Tibial nerve (tissue), 3 donors: ENCODE measurements around the gene TRIM24.

Experiments used
- CTCF ChIP-seq, 5 experiments: fragments of 200-600 bp in 3 of 5; fragments of 450-650 bp in 2 of 5; sonication (generic) in 3 of 5; IDR thresholded peaks; one replicate each; pipeline ENCODE4 v1.5.1; 2016 to 2019; ENCODE audit warnings: antibody characterized with exemption in 5 of 5, mild to moderate bottlenecking in 3 of 5, moderate library complexity in 2 of 5
- POLR2A ChIP-seq, 2 donors: fragments of 450-650 bp; IDR thresholded peaks; one replicate each; pipeline ENCODE4 v1.6.1; 2017; ENCODE audit warnings: antibody characterized with exemption in 2 of 2, mild to moderate bottlenecking in 2 of 2, moderate library complexity in 2 of 2

- TF ChIP-seq POLR2A (IDR thresholded peaks at IDR 0.05), result no peak
- no peak for TF ChIP-seq CTCF (IDR thresholded peaks at IDR 0.05)
Measured at GRCh38 chr7:138472292-138473079, 12.4 kb downstream of the TRIM24 start.
